Panc1 (cell line): ENCODE data around the gene HIF1A. TPM values are rescaled to one million over a fixed set of nuclear protein-coding genes. Genes with fewer than 3 reads are reported as not detected.
A peak's percentile ranks its signal among the peaks of the same experiment; 100 is the strongest.

Experiments
- ATAC-seq: fragments of 200-7000 bp; cut with Tn5 transposase; 2 replicates; pipeline ENCODE4 v1.9.1; 2020; ENCODE audit warnings: mild to moderate bottlenecking, moderate library complexity
- BruUV-seq: library from RNA; stranded (reverse); fragments of 400-500 nt; replicated peaks from 2 replicates; lab custom pipeline; 2021; lab: Mats Ljungman, UMichigan
- CTCF ChIA-PET: fragments of 300-600 bp; sonication (Branson Sonifier 250); formaldehyde crosslinking; loops from one replicate; lab custom pipeline; 2022; ENCODE audit warnings: antibody characterized with exemption; lab: Charles Lee
- POLR2A ChIA-PET: fragments of 300-600 bp; sonication (Branson Sonifier 250); formaldehyde crosslinking; loops from one replicate; lab custom pipeline; 2022; ENCODE audit warnings: antibody characterized with exemption; lab: Charles Lee
- DNase-seq: peaks from one replicate; pipeline ENCODE4 v3.0.0-alpha.2; 2010; ENCODE audit warnings: low read depth, low spot score
- H3K27ac ChIP-seq: 2 replicates; pipeline ENCODE4 v1.5.1; 2011; ENCODE audit warnings: mild to moderate bottlenecking, low read length, inconsistent platforms
- H3K27me3 ChIP-seq: fragments of 200-500 bp; sonication (Bioruptor generic); 2 replicates; pipeline ENCODE4 v1.6.0; 2014; ENCODE audit warnings: low read length, inconsistent platforms; ENCODE audit not compliant: control insufficient read depth, insufficient read depth
- H3K36me3 ChIP-seq: fragments of 200-500 bp; sonication (Bioruptor generic); 2 replicates; pipeline ENCODE4 v1.5.1; 2014; ENCODE audit warnings: inconsistent platforms, mild to moderate bottlenecking, low read length, moderate library complexity; ENCODE audit not compliant: control insufficient read depth, insufficient read depth
- H3K4me1 ChIP-seq: 2 replicates; pipeline ENCODE4 v1.5.1; 2011; ENCODE audit warnings: inconsistent platforms, mild to moderate bottlenecking, low read length, moderate library complexity; ENCODE audit not compliant: control insufficient read depth, insufficient read depth
- H3K4me3 ChIP-seq, 2 experiments: 2 replicates each; pipeline ENCODE4 v1.5.1; 2011 to 2012; ENCODE audit warnings: low read depth in 2 of 2, low read length in 2 of 2, mild to moderate bottlenecking in 2 of 2, inconsistent platforms in 1 of 2, moderate library complexity in 1 of 2
- H3K9me3 ChIP-seq: fragments of 200-500 bp; sonication (Bioruptor generic); 2 replicates; pipeline ENCODE4 v1.5.1; 2014; ENCODE audit warnings: low read depth, mild to moderate bottlenecking, inconsistent platforms, low read length, moderate library complexity; ENCODE audit not compliant: control insufficient read depth, insufficient read depth
- CTCF ChIP-seq: fragments of 450-650 bp; IDR thresholded peaks from 2 replicates; pipeline ENCODE4 v1.5.1; 2017; ENCODE audit warnings: mild to moderate bottlenecking
- POLR2AphosphoS5 ChIP-seq: IDR thresholded peaks from 2 replicates; pipeline ENCODE4 v1.6.1; 2012; ENCODE audit warnings: mild to moderate bottlenecking, low read depth, low read length, moderate library complexity
- REST ChIP-seq, 2 experiments: IDR thresholded peaks; 2 replicates each; pipeline ENCODE4 v1.6.1; 2011 to 2012; ENCODE audit warnings: low read depth in 2 of 2, control low read depth in 1 of 2, low read length in 1 of 2, mild to moderate bottlenecking in 1 of 2, moderate library complexity in 1 of 2; ENCODE audit not compliant: insufficient read depth in 1 of 2
- SIN3A ChIP-seq: IDR thresholded peaks from 2 replicates; pipeline ENCODE4 v1.6.1; 2012; ENCODE audit warnings: low read depth, mild to moderate bottlenecking, low read length, moderate library complexity, borderline replicate concordance; ENCODE audit not compliant: insufficient read depth
- TCF7L2 ChIP-seq: IDR thresholded peaks from 2 replicates; pipeline ENCODE4 v1.6.1; 2011; ENCODE audit warnings: mild to moderate bottlenecking, low read depth, low read length, inconsistent platforms
- in situ Hi-C: cut with HindIII; loops from 2 replicates; pipeline ENCODE4 v1.10.0; 2016; ENCODE audit warnings: low sequenced_read_pairs, low pct_unique_long_range_greater_than_20kb
- intact Hi-C: fragments of 100-400 bp; cut with micrococcal nuclease; formaldehyde crosslinking; loops from one replicate; pipeline ENCODE4 v1.10.0; 2022; ENCODE audit not compliant: unreplicated experiment
- total RNA-seq: library from RNA; stranded (reverse); gene quantifications from one replicate; pipeline ENCODE4 v1.2.1, GENCODE V29; 2021; ENCODE audit not compliant: unreplicated experiment

The HIF1A gene
- total RNA-seq, 1 experiment from 2014 or later = 83.4 TPM

GRCh38 chr14:61750708-61751474, 55.6 kb downstream of the HIF1A start:
- peaks cover 5% of the 10 kb centered on the region for H3K4me1 ChIP-seq
- peak overlapping the region; percentile 52 to 69 for H3K4me3 ChIP-seq
- ATAC-seq (peak; percentile 99), DNase-seq (no peak)
- H3K27me3 ChIP-seq = no peaks in the 10 kb centered on the region
- intact Hi-C loops (no loop called here), in situ Hi-C loops (no loop called here)
- peak overlapping the region; percentile 71 for H3K27ac ChIP-seq
- BruUV-seq = no TSS peak
- TF ChIP-seq POLR2AphosphoS5 (peak; percentile 56), TCF7L2 (no peak)
- H3K9me3 ChIP-seq = no peaks in the 10 kb centered on the region
- POLR2A ChIA-PET = no interaction called here
- CTCF ChIA-PET = no interaction called here
- peaks cover 10% of the 10 kb centered on the region; the same call in 1 of the 2 replicates for H3K36me3 ChIP-seq

DNA sequence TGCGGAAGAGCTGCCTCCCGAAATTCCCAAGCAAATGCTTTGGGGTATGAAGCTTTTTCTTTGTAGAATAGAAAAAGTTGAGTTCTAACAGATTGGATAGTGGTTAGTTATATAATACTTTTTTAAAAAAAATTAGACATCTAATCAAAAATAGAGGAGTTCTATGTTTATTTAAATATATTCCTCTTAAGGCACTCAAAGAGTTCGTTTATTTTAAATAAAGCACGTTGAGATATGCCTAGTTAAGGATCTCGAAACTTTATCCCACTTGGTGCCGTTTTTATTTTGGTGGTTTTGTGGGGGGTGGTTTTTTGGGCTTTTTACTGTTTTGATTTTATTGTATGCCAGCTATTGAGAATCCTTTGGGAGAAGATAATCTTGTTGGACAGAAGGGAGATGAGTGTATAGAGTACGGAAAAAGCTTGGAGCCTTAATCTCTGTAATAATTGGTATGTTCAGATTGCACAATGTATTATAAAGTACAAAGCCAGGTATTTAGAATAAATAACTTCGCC, 56.2 kb downstream of the HIF1A start:
- POLR2A ChIA-PET = no interaction called here
- H3K4me1 ChIP-seq = peaks cover 5% of the 10 kb centered on the region

More for the DNA sequence above, 56.2 kb downstream of the HIF1A start:
- ATAC-seq (no peak), DNase-seq (no peak)
- Histone ChIP-seq H3K4me3 (peak overlapping the region; percentile 52 to 69), H3K9me3 (no peaks in the 10 kb centered on the region), H3K36me3 (peaks cover 10% of the 10 kb centered on the region; the same call in 1 of the 2 replicates), H3K27me3 (no peaks in the 10 kb centered on the region), H3K27ac (peak overlapping the region; percentile 63)
- intact Hi-C loops (no loop called here), in situ Hi-C loops (no loop called here)
- TF ChIP-seq TCF7L2 (no peak), POLR2AphosphoS5 (no peak), REST (IDR thresholded peaks at IDR 0.05; ENCODE audit: insufficient read depth in 1 of 2, low read depth in 2 of 2, low read length in 1 of 2) (no peak), SIN3A (no peak), CTCF (no peak)
- CTCF ChIA-PET = interaction anchor here (0.6 kb wide), 1 partner anchor 10 kb away, joined by 3 read pairs; no protein-coding TSS in a partner anchor
- no TSS peak for BruUV-seq
